HG03103 (cell line): ENCODE data around the gene MAP3K9.
"Not testable (repeated sequence)": the region's sequence is repeated elsewhere in the genome, so short reads cannot be mapped to it uniquely, and the experiment has no call there.

ENCODE experiments used
- ATAC-seq: cut with Tn5 transposase; IDR thresholded peaks from one replicate; pipeline ENCODE4 v1.9.1; 2021; ENCODE audit warnings: low read depth; ENCODE audit not compliant: unreplicated experiment

MAP3K9 gene

GRCh38 chr14:70809225-70810219 lies at the start of gene MAP3K9:
MAP3K9 (minus strand) TSS chr14:70809513; CDS start chr14:70809171, 342 bp downstream.
- peak; percentile 86 for ATAC-seq

GRCh38 chr14:70858641-70859040 lies 49.3 kb upstream of the MAP3K9 start:
- no peak for ATAC-seq

- ATAC-seq = no peak
Measured at GRCh38 chr14:70857496-70857890, 48.2 kb upstream of the MAP3K9 start.

DNA sequence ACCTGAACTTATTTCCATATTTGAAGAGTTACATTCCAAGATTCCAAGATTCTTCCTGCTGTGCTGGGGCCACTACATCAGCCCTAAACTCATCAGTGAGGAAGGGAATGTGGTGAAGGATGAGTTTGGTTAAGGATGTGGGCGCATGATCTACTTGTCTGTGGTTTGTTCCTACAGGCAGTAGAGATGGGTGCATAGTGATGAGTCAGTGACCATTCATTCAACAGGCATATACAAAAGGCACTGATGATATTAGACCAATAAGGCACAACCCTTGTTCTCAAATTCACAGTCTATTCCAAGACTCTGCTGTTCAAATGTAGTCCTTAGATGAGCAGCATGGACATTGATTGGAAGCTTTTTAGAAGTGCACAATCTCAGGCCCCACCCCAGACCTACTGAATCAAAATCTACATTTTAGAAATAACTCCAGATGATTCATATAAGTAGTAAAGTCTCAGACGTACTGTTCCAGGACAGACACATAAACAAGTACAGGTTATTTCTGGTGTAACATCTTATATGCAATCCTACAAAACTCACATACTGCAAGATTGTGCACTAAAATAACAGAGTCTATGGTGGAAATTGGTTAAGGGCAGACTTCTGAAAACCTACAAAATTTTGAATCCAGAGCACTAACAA lies 47.7 kb upstream of the MAP3K9 start:
- ATAC-seq = no peak

DNA sequence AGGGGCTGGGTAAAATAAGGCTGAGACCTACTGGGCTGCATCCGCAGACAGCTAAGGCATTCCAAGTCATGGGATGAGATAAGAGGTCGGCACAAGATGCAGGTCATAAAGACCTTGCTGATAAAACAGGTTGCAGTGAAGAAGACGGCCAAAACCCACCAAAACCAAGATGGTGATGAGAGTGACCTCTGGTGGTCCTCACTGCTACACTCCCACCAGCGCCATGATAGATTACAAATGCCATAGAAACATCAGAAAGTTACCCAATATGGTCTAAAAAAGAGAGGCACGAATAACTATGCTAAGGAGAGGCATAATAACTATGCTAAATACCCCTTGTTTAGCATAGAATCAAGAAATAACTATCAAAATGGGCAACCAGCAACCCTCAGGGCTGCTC lies 46.2 kb upstream of the MAP3K9 start:
- no peak for ATAC-seq

DNA sequence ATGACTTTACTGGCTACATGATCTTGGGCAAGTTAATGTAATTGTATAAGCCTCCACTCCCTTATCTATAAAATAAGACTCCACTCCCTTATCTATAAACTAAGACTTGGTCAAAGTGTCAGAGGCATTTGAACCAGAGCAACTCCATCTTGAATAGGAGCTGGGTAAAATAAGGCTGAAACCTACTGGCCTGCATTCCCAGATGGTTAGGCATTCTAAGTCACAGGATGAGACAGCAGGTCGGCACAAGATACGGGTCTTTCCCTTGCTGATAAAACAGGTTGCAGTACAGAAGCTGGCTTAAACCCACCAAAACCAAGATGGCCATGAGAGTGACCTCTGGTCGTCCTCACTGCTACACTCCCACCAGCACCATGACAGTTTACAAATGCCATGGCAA lies 44.3 kb upstream of the MAP3K9 start:
- ATAC-seq = not testable (repeated sequence)

- no peak for ATAC-seq
Measured at GRCh38 chr14:70847406-70848090, 38.2 kb upstream of the MAP3K9 start.

DNA sequence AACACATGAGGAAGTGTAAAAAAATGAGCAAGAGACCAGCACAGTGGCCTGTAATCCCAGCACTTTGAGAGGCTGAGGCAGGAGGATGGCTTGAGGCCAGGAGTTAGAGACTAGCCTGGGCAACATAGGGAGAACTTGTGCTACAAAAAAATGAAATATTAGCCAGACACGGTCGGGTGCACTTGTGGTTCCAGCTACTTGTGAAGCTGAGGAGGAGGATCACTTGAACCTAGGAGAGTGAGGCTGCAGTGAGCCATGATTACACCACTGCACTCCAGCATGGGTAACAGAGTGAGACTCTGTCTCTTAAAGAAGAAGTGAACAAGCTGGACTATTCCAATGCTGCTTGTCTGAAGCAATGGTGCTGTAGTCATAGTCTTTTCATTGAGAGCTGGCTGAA lies 36.3 kb upstream of the MAP3K9 start:
- no peak for ATAC-seq

- ATAC-seq = no peak
Measured at GRCh38 chr14:70842851-70843462, 33.6 kb upstream of the MAP3K9 start.

- no peak for ATAC-seq
Measured at GRCh38 chr14:70838076-70838475, 28.8 kb upstream of the MAP3K9 start.

DNA sequence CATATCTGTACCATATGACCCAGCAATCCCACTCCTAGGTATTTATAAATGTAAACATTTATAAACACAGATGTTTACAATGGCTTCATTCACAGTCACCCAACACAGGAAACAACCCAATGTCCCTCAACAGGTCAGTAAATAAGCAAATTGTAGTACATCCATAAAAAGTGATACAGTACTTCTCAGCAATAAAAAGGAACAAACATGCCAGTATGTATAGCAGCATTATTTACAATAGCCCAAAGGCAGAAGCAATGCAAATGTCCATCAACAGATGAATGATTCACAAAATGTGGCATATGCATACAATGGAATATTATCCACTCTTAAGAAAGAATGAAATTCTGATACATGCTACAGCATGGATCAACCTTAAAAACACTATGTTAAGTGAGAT lies 27.6 kb upstream of the MAP3K9 start:
- no peak for ATAC-seq

GRCh38 chr14:70833884-70834283 lies 24.6 kb upstream of the MAP3K9 start:
- ATAC-seq = no peak

GRCh38 chr14:70832561-70833305 lies 23.4 kb upstream of the MAP3K9 start:
- no peak for ATAC-seq

- ATAC-seq = no peak
Measured at GRCh38 chr14:70830998-70831781, 21.9 kb upstream of the MAP3K9 start.

DNA sequence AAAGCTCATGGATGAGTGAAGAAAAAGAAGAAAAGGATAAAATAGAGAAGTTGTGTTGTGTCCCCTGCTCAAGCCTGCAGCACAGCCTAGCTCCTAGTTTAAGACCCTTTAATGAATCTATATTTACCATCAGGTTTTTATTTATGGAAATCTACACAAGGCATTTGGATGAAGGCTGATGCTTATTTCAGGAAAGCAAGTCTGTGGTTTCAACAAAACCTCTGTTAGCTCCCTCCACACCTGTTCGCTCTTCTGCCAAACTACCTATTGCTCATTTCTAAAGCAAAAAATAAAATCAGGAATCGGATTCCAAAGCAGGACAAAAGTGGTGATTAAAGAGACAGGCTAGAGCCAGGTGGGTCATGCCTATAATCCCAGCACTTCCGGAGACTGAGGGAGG lies 18.9 kb upstream of the MAP3K9 start:
- ATAC-seq = no peak

GRCh38 chr14:70827752-70828151 lies 18.4 kb upstream of the MAP3K9 start:
- ATAC-seq = no peak

GRCh38 chr14:70827347-70827746 lies 18.0 kb upstream of the MAP3K9 start:
- no peak for ATAC-seq

DNA sequence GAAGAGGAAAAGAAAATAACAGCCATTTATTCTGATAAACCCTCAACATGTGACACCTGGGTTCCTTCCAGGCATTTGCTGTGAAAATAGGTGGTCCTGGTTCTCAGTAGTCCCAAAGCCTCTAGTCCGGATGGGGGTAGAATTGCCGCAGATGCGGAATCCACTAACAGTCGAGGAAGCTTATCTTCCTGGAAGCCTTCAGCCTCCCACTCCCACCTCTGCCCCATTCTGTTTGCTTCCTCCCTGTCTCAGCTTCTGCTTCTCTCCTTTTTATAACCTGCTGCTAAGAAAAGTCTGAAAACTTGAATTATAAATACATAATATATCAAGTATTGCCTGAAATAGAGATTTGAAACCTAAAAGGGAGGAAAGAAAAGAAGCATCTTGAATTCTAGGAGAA lies 14.0 kb upstream of the MAP3K9 start:
- no peak for ATAC-seq

DNA sequence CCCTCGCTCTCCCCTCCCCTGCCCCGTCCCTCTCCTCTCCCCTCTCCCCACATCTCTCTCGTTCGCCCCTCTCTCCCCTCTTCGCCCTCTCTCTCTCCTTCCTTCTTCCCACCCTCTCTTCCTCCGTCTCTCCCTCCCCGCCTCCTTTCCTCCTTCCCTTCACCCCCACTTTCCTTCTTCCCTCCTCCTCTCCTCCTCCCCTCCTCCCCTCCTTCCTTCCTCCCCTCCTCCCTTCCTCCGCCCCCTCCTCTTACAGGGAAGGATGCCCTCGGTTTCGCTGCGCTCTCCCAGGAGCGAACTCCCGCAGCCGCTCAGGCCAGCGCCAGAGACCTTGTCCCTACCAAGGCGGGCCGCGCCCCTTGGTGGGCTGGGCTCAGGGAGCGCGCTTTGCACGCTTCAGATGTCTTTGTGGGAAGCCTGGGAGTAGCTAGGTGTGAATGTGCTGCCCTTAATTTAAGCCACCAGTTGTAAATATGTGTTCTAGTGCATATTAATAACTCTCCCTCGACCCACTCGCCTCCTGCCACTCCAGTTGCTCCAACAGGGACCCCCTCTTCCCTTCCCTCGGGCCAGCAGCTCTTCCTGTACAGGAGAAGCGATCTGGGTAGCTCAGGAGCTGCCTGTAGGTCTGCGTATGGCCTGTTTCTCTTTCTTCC lies 13.3 kb upstream of the MAP3K9 start:
- no peak for ATAC-seq
